ENCODE data around the gene BTC. TPM values are rescaled to one million over a fixed set of nuclear protein-coding genes. Genes with fewer than 3 reads are reported as not detected.

BTC gene
- total RNA-seq, 4 donors from 2014 or later: 7.0 to 11.9 (median 7.7) TPM

- intact Hi-C loops (cut with DNase I; ENCODE audit: low total_unique reads) (no loop called here), in situ Hi-C loops (cut with MboI; ENCODE audit: low pct_ligation_motif_present in 1 of 4, low pct_unique_long_range_greater_than_20kb in 1 of 4, low sequenced_read_pairs in 3 of 4) (no loop called here)
- no peaks in the 10 kb centered on the region for H3K27me3 ChIP-seq
- H3K4me1 ChIP-seq: no peaks in the 10 kb centered on the region
- no peak for DNase-seq
- no peaks in the 10 kb centered on the region for H3K36me3 ChIP-seq
- 84 to 100% methylated on average over 1 to 2 of the region's 2 CpGs for WGBS, 2 donors (ENCODE audit: low coverage in 1 of 2)
- H3K4me3 ChIP-seq: no peak overlapping the region
- H3K27ac ChIP-seq: no peak overlapping the region
- TF ChIP-seq POLR2A (IDR thresholded peaks at IDR 0.05): no peak
- H3K9me3 ChIP-seq: no peaks in the 10 kb centered on the region
Measured at GRCh38 chr4:74734995-74735394, 59.3 kb downstream of the BTC start.

GRCh38 chr4:74733756-74734155 is 60.6 kb downstream of the BTC start:
- no peak overlapping the region for H3K27ac ChIP-seq

GRCh38 chr4:74724979-74725378 is 69.3 kb downstream of the BTC start:
- no peaks in the 10 kb centered on the region for H3K36me3 ChIP-seq
- TF ChIP-seq POLR2A (IDR thresholded peaks at IDR 0.05) (no peak), CTCF (IDR thresholded peaks at IDR 0.05) (no peak), EP300 (IDR thresholded peaks at IDR 0.05; ENCODE audit: low read depth) (no peak), POLR2AphosphoS5 (IDR thresholded peaks at IDR 0.05) (no peak)
- in situ Hi-C loops (cut with MboI; ENCODE audit: low pct_ligation_motif_present in 1 of 4, low pct_unique_long_range_greater_than_20kb in 1 of 4, low sequenced_read_pairs in 3 of 4) (no loop called here), intact Hi-C loops (cut with DNase I; ENCODE audit: low total_unique reads) (loop anchor here (5.0 kb wide), 1 partner anchor 1767 kb away; no protein-coding TSS in a partner anchor)
- no peak overlapping the region for H3K27ac ChIP-seq
- no peak for DNase-seq
- no peaks in the 10 kb centered on the region for H3K4me1 ChIP-seq
- no peaks in the 10 kb centered on the region for H3K9me3 ChIP-seq
- WGBS, 2 donors (ENCODE audit: low coverage in 1 of 2): 67 to 77% methylated on average over 3 of the region's 3 CpGs
- no peak overlapping the region for H3K4me3 ChIP-seq
- H3K27me3 ChIP-seq: no peaks in the 10 kb centered on the region

More at GRCh38 chr4:74733756-74734155, 60.6 kb downstream of the BTC start:
- WGBS, 2 donors (ENCODE audit: low coverage in 1 of 2): 40 to 50% methylated on average over 1 of the region's 1 CpG
- Histone ChIP-seq H3K4me1 (no peaks in the 10 kb centered on the region), H3K4me3 (no peak overlapping the region), H3K36me3 (no peaks in the 10 kb centered on the region), H3K27me3 (no peaks in the 10 kb centered on the region), H3K9me3 (no peaks in the 10 kb centered on the region)
- DNase-seq: peak; percentile 20
- no peak for TF ChIP-seq POLR2A (IDR thresholded peaks at IDR 0.05)
- TF ChIP-seq POLR2AphosphoS5 (IDR thresholded peaks at IDR 0.05): peak; percentile 70 to 80 (median 74)
- TF ChIP-seq CTCF (IDR thresholded peaks at IDR 0.05): no peak
- in situ Hi-C loops (cut with MboI; ENCODE audit: low pct_ligation_motif_present in 1 of 4, low pct_unique_long_range_greater_than_20kb in 1 of 4, low sequenced_read_pairs in 3 of 4) (no loop called here), intact Hi-C loops (cut with DNase I; ENCODE audit: low total_unique reads) (no loop called here)

- Histone ChIP-seq H3K4me1 (peaks cover 0 to 7% (median 4%) of the 10 kb centered on the region in 4 donors), H3K4me3 (no peak overlapping the region), H3K27me3 (no peaks in the 10 kb centered on the region), H3K27ac (peak overlapping the region in 2 of 4 donors; percentile 32 to 39), H3K36me3 (no peaks in the 10 kb centered on the region), H3K9me3 (peaks cover 0 to 7% of the 10 kb centered on the region in 2 donors)
- no peak for TF ChIP-seq EP300 (IDR thresholded peaks at IDR 0.05; ENCODE audit: low read depth)
- no peak for TF ChIP-seq POLR2AphosphoS5 (IDR thresholded peaks at IDR 0.05)
- TF ChIP-seq POLR2A (IDR thresholded peaks at IDR 0.05): no peak
- TF ChIP-seq CTCF (IDR thresholded peaks at IDR 0.05): no peak
- no peak for DNase-seq
- in situ Hi-C loops (cut with MboI; ENCODE audit: low pct_ligation_motif_present in 1 of 4, low pct_unique_long_range_greater_than_20kb in 1 of 4, low sequenced_read_pairs in 3 of 4): no loop called here
- 58% methylated on average over 1 of the region's 1 CpG; no CpG with 5 or more reads in 1 of the 2 donors for WGBS, 2 donors (ENCODE audit: low coverage in 1 of 2)
- intact Hi-C loops (cut with DNase I; ENCODE audit: low total_unique reads): no loop called here
Measured at GRCh38 chr4:74716436-74716765, 77.9 kb downstream of the BTC start.

All from transverse colon (tissue), 4 donors.